ENCODE measurements around the gene ST6GALNAC4.

Gene ST6GALNAC4

DNA sequence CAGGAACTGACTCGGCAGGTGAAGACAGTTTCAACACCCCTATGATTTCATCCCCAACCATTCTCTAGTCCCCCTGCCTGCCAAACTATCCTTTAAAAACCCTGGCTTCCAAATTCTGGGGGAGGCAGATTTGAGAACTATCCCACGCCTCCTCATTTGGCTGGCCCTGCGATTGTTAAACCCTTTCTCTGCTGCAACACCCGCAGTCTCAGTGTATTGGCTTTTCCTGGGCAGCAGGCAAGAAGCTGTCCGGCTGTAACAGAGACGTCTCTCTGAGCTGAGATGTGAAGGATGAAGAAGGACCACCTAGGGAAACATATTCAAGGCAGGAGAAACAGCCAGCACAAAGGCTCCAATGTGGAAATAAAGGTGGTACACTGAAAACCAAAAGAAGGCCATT lies 24.0 kb downstream of the ST6GALNAC4 start:
- in situ Hi-C loops (cut with HindIII; ENCODE audit: low sequenced_read_pairs), result no loop called here
- H3K4me3 ChIP-seq (ENCODE audit: low read depth, low read length), result no peak overlapping the region
- DNase-seq (ENCODE audit: low read depth, low spot score), result no peak
- TF ChIP-seq CTCF (IDR thresholded peaks at IDR 0.05; ENCODE audit: low read depth, low read length), result no peak

GRCh38 chr9:127890053-127890452 lies 26.8 kb downstream of the ST6GALNAC4 start:
- no peak overlapping the region for H3K4me3 ChIP-seq (ENCODE audit: low read depth, low read length)
- no peak for DNase-seq (ENCODE audit: low read depth, low spot score)
- TF ChIP-seq CTCF (IDR thresholded peaks at IDR 0.05; ENCODE audit: low read depth, low read length), result no peak
- in situ Hi-C loops (cut with HindIII; ENCODE audit: low sequenced_read_pairs), result no loop called here

GRCh38 chr9:127887792-127888191 lies 29.0 kb downstream of the ST6GALNAC4 start:
- in situ Hi-C loops (cut with HindIII; ENCODE audit: low sequenced_read_pairs), result no loop called here
- TF ChIP-seq CTCF (IDR thresholded peaks at IDR 0.05; ENCODE audit: low read depth, low read length), result peak; percentile 15
- no peak for DNase-seq (ENCODE audit: low read depth, low spot score)
- no peak overlapping the region for H3K4me3 ChIP-seq (ENCODE audit: low read depth, low read length)

DNA sequence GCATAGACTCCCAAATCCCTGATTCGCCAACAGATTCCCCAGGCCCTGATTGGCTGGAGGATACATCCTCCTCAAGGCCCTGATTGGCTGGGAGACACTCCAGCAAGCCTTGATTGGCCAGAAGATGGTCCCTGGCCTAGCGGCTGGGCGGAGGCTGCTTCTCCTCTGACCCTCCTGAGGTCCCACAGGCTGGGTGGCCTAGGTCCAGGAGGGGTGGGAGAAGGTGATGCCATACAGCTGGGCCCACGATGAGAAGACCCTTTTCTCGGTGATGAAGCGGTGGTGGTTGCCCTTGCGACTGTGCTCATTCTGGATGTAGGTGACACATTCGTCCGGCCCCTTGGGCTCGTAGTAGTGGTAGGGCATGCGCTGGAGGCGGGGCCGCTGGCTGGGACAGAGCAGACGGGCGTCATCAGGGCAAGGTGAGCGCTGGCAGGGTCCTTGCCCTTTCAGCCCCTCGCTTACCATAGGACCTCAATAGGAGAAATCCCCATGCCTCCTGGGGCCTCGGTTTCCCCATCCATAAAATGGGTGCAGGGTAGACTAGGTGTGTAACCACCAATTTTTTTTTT lies 30.4 kb downstream of the ST6GALNAC4 start:
- in situ Hi-C loops (cut with HindIII; ENCODE audit: low sequenced_read_pairs), result no loop called here
- no peak overlapping the region for H3K4me3 ChIP-seq (ENCODE audit: low read depth, low read length)
- no peak for DNase-seq (ENCODE audit: low read depth, low spot score)
- TF ChIP-seq CTCF (IDR thresholded peaks at IDR 0.05; ENCODE audit: low read depth, low read length), result no peak

DNA sequence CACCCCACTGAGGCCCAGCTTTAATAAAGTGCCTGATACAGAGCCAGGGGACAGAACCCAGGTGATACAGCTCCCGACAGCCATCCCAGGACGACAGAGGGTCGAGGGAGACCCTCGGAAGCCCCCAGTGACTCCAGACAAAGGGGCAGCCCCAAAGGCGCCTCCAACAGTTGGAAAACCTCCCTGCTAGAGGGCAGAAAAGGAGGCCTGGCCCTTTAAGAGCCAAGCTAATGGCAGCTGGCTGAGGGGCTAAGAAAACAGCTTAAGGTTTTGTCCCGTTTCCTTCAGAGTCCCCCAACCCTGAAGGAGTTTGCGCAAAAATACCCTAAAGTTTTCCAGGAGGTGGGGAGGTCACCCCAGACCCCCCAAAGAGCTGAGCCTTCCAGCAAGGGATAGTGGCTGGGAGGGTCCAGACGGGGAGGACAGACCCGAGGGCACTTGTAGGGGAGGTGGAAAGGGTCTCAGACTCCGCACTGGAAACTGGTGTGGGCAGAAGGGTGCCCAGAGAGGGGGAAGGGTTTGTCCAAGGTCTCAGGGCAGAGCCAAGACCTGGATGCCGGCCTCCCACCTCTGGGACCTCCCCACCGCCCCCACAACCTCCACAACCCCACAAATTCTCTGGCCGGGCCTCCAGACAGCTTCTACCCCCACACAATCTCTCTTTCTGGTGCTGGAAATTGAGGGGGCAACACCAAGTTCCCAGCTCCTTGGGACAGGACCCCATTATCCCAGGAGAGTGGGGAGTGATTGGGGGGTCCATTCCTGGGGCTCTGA lies 31.1 kb downstream of the ST6GALNAC4 start:
- TF ChIP-seq CTCF (IDR thresholded peaks at IDR 0.05; ENCODE audit: low read depth, low read length), result no peak
- in situ Hi-C loops (cut with HindIII; ENCODE audit: low sequenced_read_pairs), result no loop called here
- no peak overlapping the region for H3K4me3 ChIP-seq (ENCODE audit: low read depth, low read length)
- DNase-seq (ENCODE audit: low read depth, low spot score), result no peak

DNA sequence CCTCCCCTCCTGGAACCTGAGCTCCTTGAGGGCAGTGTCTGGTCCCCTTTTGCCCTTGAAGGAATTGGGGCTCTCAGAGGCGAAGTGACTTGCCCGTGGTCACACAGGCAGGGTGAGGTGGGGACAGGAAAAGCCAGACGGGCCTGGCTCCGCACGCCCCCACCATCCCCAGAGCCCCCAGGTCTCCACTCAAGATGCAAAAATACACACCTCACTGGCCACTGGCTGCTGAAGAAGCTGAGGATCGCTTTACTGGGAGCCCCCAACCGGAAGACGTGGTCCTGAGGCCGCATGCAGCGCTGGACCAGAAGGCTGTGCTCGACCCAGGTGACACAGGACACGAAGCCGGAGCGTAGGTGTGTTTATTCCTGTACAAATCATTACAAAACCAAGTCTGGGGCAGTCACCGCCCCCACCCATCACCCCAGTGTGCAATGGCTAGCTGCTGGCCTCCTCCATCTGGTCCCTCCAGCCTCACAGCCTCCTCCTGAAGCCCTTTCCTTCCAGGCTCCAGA lies 31.8 kb downstream of the ST6GALNAC4 start:
- no peak for TF ChIP-seq CTCF (IDR thresholded peaks at IDR 0.05; ENCODE audit: low read depth, low read length)
- H3K4me3 ChIP-seq (ENCODE audit: low read depth, low read length), result no peak overlapping the region
- in situ Hi-C loops (cut with HindIII; ENCODE audit: low sequenced_read_pairs), result no loop called here
- DNase-seq (ENCODE audit: low read depth, low spot score), result no peak

Data from astrocyte of the spinal cord (primary cell).